NCI-H146 treated with DMSO at 0.1 percent for 48 hours (cell line): ENCODE results near the gene ABCC4.

Experiments
- DNase-seq: peaks from one replicate; lab custom pipeline; 2025; ENCODE audit not compliant: unreplicated experiment; lab: John Stamatoyannopoulos, UW

Gene ABCC4

DNA sequence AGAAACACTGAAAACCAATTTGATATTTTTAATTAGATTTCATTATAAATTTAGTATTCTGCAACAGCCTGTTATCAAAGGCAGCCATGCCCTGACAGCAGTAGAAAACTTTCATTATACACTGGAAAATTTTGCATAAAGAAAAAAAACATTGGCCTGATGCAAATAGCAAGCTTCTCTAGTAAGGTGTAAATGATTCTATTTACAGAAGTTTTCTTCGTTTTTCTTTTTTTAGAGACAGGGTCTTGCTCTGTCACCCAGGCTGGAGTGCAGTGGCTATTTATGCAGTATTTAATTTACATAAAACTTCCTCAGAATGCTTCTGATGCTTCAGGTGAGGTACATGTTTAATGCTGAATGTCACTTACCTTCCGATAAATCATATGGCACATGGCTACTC is 67.0 kb downstream of the ABCC4 start:
- DNase-seq = no peak

DNA sequence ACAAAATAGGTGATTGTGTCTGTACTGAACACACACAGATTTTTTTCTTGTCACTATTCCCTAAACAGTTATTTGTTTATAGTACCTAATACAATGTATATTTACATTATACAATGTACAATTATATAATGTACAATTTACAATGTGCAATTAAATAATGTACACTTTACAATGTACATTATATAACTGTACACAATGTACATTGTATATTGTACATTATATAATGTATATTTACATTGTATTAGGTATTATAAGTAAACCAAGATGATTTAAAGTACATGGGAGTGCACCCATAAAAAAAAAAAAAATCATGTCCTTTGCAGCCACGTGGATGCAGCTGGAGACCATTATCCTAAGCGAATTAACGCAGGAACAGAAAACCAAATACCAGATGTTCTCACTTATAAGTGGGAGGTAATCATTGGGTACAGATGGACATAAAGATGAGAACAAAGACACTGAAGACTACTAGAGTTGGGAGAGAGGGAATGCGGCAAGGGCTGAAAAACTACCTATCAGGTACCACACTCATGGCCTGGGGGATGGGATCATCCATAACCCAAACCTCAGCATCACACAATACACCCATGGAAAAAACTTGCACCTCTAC is 68.1 kb downstream of the ABCC4 start:
- DNase-seq = no peak

DNA sequence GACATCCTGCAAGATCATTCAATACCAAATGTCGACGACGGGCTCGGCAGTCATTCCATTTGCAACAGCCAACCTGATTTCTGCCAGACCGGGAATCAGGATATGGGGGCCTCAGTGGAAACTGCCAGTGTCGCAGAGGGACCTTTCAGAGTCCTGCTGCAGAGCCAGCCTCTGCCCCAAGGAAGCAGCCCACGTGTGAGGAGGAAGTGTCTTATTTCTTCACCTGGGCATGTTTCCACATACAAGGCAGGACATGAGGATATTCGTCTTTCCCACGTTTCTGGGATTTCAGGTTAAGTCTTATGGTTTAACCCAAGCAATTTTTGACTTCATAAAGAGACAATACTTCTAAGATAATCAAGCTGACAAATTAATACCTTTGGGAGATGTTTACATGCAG is 69.9 kb downstream of the ABCC4 start:
- no peak for DNase-seq

DNA sequence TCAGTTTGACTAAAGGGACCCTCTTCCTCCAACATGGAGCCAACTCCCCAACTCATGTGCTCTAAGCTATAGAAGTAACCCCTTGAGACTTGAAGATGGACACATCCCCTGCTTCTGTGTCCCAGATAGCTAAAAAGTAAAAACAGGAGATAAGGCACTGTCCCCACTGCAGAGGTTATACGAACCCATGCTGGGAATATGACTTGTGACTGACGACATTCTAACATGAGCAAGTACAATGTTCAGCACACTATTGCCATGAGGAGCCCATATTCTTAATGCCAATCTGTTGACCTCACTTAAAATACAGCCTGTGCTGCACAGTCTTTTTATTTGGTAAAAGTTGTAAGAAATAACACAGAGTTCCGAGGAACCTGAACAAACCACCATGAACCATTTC is 71.4 kb downstream of the ABCC4 start:
- DNase-seq = no peak

DNA sequence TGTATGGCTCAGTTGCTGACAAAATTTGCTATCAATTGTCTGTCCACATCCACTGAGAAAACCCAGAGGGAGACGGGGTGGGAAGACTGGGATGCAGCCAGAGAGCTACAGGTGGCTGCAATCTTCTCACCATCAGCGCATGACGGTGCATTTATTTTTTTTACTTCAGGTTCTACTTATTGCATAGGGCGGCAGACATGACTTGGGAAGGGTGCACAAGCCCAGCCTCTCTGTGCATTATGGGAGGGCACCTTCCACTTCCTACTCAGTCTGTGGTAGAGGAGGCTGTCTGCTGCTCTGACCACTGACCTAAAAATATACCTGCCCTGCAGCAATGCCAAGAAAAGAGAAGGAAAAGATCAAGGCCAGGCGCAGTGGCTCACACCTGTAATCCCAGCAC is 73.1 kb downstream of the ABCC4 start:
- no peak for DNase-seq

DNA sequence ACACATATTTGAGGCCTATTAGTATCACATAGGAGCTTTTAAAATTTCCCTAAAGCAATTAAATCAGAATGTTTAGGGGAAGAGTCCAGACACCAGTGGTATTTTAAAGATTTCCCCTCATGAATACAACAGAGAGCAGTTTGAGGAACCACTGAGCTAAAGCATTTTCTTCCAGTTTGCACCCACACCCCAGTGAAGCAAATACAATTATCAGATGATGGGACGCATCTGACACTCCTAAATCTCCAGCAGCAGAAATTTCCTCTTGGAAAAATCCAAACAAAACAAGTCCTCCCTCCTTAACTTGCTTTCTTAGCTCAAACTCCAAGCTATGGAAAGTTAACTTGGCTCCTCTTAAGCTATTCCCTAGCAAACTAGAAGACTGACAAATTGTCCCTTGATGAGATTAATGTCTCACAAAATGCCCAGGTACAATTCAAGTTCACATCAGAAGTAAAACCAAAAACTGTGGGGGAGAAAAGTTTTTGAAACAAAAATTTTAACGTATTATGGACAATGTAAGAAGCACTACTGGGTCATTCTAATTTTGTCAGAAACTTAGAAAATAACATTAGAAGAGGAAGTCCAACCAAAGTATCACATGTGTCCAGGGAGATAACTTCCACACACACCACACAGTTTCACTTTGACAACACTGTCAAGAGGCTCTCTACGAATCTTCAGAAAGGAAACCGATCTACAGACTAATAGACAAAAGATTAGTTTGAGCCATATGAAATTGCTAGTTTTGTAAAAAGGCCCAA is 74.1 kb downstream of the ABCC4 start:
- DNase-seq = no peak

DNA sequence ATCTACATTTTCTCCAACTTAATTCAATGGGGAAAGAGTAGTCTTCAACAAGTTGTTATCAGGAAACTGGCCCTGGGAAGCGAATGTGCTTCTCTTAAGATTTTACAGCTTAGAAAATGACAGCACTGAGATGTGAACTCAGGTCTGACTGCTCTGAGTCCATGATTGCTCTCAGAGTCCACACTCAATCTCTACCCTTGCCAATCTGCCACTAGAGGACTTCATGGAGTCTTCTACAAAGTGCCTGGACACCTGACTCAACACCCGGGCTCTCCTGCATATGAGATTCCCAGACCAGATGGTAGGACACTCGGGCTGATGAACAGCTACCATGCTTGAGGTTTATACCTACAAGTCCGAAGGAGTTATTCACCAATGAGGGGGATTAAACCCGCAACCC is 74.8 kb downstream of the ABCC4 start:
- no peak for DNase-seq

DNA sequence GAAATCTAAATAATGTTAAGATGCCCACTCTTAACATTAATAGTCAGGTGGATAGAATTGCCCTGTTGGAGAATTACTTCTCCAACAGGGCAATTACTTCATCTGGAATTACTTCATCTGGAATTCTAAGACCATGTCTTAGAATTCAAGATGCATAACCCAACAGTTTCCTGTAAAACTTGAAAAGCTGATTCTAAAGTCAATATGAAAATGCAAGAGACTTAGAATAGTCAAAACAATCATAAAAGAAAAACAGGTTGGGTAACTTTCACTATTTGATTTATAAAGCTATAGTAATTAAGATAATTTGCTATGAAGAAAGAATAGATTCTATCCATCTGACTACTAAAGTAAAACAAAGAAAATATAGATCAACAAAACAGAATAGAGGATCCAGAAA is 75.2 kb downstream of the ABCC4 start:
- DNase-seq = no peak

DNA sequence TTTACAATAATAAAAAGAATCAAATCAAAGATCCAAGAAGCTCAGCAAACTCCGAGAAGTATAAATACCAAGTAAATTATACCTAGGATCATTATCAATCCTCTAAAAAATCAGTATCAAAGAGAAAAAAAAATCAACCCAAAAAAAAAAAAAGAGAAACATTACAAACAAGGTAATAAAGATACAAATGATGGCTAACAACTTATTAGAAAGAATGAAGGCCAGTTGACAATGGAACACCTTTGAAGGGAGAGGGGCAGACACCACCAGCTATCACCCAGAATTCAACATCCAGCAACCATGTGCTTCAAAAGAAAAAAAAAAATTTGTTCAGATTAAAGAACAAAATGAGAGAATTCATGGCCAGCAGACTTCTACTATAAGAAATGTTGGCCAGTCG is 77.2 kb downstream of the ABCC4 start:
- no peak for DNase-seq

DNA sequence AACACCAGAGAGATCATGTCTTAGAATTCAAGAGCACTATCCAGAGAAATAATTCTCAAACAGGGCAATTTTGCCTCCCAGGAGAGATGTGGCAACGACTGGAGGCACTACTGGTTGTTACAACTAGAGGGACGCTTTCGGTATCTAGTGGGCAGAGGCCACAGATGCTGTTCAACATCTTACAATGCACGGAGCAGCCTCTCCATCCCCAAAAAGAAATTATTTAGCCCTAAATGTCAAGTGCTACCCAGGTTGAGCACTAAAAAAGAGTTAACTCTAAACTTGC is 78.6 kb downstream of the ABCC4 start:
- no peak for DNase-seq

DNA sequence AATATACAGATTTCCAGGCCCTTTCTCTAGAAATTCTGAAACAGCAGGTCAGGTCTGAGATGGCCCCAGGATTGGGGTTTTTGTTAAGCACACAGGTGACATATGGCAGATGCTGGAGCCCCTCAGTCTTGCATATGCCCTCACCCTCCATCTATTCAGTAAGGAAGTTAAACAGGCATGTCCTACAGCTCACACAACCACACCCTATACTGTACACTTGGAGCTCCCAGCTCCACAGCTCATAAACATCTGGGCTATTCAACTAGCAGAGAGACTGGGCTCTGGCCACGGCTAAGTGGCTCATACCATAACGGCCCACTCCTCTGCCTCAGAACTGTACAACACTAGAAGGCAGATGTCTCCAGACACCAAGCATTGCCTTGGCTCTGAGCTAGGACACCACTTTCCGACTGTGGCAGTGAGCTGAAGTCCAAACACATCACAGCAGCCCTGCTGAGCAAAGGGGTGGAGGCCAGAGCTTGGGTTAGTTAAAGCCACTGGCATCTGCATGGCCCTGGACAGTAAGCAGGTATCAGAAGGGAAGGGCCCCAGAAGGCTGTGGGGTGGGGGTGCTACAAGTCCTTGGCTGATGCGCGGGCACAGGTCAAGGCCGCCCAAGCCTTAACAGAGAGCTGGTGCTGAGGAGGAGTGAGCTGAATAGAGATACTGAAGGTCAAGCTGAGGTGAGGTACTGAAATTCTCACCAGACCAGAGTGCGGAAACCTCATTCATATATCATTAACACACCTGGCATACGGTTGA is 79.1 kb downstream of the ABCC4 start:
- no peak for DNase-seq

DNA sequence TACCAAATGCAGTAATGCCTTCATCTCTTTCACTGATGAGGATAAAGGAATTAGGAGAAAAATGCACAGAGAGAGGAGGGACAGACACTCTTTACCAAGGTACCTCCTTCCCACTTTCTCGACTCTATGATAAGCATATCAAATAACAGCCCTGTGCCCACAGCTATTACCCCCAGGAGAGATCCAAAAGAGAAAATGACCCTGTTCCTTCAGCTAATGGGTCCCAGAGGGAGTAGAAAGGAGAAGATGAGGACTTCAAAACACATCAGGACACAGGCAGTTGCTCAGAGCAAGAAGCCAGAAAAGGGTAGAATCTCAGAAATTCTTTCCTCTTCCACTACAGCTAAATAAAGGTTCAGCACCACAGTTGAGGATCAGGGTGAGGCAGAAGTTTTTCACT is 80.6 kb downstream of the ABCC4 start:
- no peak for DNase-seq

DNA sequence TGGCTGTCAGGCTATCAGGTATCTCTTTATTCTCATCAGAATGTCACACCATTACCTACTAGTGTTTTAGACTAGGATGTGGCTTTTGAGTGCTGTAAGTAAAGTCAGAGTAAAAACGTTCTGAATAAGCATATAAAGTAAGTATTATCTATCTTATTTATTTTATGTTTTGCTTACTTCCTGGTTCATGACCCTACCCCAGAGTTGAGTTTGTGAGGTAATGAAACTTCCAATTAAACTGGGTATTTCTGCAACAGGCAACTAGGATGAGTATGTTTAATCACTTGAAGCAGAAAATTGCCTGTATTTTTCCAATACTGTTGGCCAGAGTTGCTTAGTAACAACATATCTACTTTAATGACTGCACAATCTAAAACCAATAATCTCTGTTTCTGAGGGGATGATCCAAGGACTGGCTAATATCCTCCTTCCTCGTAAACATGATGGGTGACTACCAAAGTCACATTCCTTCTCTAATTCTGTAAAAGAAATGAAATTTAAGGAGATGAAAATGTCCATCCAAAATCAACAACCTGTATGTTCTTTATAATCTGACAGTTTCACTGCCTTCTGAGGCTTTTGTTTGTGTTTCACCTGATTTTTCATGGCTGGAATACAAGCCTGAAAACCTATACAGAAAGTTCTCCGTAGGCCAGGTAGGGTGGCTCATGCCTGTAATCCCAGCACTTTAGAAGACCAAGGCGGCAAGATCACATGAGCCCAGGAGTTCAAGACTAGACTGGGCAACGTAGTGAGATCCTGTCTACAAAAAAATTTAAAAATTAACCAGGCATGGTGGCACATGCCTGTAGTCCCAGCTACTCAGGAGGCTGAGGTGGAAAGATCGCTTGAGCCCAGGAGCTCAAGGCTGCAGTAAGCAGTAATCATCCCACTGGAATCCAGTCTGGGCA is 83.1 kb downstream of the ABCC4 start:
- no peak for DNase-seq

DNA sequence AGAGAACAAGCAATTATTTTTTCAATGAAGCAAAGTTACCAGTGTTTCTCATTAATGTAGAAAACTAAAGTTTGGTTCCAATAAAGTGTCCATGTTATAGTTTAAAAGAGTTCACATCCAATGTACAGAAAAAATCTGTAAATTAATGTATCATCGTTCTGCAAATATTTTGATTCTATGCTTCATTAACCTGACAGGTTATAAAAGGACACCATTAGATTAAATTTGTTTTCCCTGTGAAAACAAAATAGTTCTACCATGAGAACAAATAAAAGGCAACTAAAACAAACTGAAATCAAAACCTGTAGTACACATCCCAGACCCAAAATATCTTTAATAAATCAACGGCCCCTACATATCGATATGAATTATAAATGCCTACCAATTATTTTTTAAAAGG is 85.1 kb downstream of the ABCC4 start:
- no peak for DNase-seq

DNA sequence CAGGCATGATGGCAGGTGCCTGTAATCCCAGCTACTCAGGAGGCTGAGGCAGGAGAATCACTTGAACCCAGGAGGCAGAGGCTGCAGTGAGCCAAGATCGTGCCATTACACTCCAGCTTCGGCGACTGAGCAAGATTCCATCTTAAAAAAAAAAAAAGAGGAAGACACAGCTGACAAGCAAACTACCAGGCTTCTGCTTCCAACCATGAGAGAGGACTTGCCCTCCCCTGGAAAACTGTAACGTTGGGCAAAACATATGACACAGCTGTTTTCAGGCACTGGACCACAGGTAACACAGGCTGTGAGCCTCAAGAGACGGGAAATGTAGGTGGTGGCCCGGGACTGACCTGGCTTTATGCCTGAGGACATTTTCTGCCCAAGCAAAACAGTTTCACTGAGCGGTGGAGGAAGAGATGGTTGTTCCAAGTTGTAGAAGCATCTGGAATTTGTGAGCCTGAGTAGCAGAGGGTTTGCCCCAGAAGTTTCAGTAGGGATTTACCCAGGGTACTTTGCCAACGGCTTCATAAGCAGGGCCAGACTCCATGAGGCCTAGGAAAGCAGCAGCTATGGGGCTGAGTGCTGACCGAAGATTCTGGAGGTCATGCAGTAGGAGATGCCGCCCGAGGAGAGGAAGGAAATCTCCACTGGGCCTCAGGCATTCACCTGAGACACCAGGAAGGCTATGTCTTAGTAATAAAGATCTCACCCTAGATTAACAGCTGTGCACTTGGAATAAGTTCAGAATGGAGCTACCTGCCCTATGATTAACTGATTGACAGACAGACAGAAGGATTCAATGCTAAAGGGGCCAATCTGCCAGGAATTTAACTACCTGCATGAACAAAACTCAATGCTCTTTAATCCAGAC is 88.0 kb downstream of the ABCC4 start:
- no peak for DNase-seq

DNA sequence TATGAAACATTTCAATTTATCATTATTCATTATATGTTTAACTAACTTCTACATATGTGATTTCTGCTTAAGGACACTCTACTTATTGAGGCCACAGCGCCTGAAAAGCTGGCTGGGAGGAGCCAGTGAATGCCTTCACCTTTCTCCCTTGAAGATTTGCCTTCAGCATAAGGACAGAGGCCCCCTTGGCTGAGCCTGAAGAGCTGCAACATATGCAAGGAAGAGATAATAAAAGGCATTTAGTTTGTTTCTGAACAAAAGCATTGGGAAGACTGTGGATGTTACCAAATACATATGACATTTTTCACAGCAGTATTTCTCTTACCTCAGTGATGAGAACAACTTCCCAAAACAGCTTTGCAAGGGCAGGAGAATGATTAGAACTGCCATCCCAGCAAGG is 92.1 kb downstream of the ABCC4 start:
- DNase-seq = no peak

DNA sequence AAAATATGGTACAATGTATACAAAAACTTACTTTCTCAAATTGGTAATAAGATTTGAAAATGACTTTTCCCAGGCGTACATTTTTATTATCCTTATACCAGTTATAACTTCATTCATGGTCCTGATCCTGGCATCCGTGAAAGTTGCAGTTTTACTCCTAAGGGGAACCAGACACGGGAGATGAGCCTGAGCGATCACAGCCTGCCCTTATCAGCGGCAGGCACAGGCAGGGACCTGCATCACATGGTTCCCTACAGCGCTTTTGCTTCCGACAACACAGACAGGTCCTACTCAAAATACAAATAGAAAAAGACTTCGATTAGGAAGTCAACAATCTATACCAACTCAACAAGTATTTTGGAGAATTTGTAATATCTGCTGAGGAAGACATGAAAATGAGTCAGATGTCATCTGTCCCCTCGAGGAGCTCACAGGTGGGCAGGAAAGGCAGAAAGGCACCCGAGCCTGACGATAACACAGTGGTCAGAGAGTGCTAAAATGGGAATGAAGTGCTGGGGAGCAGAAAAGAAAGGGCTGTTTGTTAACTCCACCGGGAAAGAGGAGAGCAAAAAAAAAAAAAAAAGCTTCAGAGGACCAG is 93.4 kb downstream of the ABCC4 start:
- no peak for DNase-seq

DNA sequence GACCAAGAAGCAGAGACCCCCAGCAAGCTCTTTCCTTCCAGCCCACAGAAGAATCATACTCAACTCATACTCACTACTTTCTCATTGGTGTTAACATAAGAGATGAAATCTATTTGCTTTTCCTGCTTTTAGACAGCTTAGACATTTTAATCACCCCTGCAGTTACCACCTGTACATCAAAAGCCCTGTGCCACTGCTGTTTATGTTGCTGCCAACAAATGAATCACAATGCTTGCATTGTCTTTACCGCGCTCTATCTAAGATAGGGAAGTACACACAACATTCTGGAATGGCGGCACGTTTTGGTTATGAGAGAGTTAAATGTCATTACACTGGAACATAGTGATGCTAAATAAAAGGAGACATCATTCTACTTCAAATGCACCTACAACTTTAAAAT is 95.1 kb downstream of the ABCC4 start:
- no peak for DNase-seq

DNA sequence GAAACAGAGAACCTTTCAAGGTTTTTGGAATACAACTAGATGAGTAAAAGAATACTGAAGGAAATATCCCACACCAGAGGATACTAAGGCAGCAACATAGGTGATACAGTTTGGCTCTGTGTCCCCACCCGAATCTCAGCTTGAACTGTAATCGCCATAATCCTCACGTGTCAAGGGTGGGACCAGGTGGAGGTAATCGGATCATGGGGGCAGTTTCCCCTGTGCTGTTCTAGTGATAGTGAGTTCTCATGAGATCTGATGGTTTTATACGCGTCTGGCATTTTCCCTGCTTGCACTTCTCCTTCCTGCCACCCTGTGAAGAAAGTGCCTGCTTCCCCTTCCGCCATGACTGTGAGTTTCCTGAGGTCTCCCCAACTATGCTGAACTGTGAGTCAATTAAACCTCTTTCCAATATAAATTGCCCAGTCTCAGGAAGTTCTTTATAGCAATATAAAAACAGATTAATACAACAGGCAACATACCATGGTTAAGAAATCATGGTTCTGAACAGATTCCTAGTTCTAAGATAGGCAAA is 97.0 kb downstream of the ABCC4 start:
- no peak for DNase-seq
